ENCODE measurements around the gene ARAP1. TPM values are rescaled to one million over a fixed set of nuclear protein-coding genes. Genes with fewer than 3 reads are reported as not detected.

Gene ARAP1
- polyA plus RNA-seq, 1 donor (not counting 4 experiments of a cell fraction or from before 2014, with no cell fraction given): 32.8 TPM

- no peak for TF ChIP-seq EZH2 (IDR thresholded peaks at IDR 0.05; ENCODE audit: low read length)
- TF ChIP-seq CTCF (optimal IDR thresholded peaks at IDR 0.05 in 1 of 3, IDR thresholded peaks at IDR 0.05 in 1 of 3, conservative IDR thresholded peaks at IDR 0.05 in 1 of 3; ENCODE audit: extremely low read depth in 1 of 3, insufficient read depth in 2 of 3, low read length in 3 of 3): no peak
- dilution Hi-C loops (cut with MboI; ENCODE audit: extremely low pct_ligation_motif_present, low sequenced_read_pairs): no loop called here
- Histone ChIP-seq H3K27ac (ENCODE audit: control insufficient read depth, insufficient read depth, low read length) (no peak overlapping the region), H3K9me1 (ENCODE audit: control insufficient read depth, extremely low read depth, insufficient read depth, low read length) (no peaks in the 10 kb centered on the region), H3K4me1 (ENCODE audit: control insufficient read depth, extremely low read depth, insufficient read depth, low read length) (peaks cover 28% of the 10 kb centered on the region), H3K9ac (ENCODE audit: control insufficient read depth, extremely low read depth, insufficient read depth, low read length) (no peak overlapping the region), H3K79me2 (ENCODE audit: control insufficient read depth, insufficient read depth, low read length) (peaks cover 22% of the 10 kb centered on the region), H3K4me3 (ENCODE audit: control insufficient read depth in 2 of 3, extremely low read depth in 1 of 3, insufficient read depth in 2 of 3, low read depth in 1 of 3, low read length in 3 of 3) (no peak overlapping the region), H3K9me3 (ENCODE audit: control insufficient read depth, low read depth, low read length) (no peaks in the 10 kb centered on the region), H4K20me1 (ENCODE audit: control insufficient read depth, extremely low read depth, insufficient read depth, low read length) (no peaks in the 10 kb centered on the region), H3K27me3 (ENCODE audit: control insufficient read depth, extremely low read depth, insufficient read depth, low read length) (no peaks in the 10 kb centered on the region), H2AFZ (ENCODE audit: control insufficient read depth, low read length) (no peak overlapping the region), H3K4me2 (ENCODE audit: control insufficient read depth, extremely low read depth, insufficient read depth, low read depth, low read length) (no peak overlapping the region), H3K36me3 (ENCODE audit: control insufficient read depth in 2 of 2, extremely low read depth in 1 of 2, insufficient read depth in 2 of 2, low read length in 2 of 2) (peaks cover 3 to 5% of the 10 kb centered on the region in 2 experiments)
- no peak for FAIRE-seq
- DNase-seq (ENCODE audit: low read depth, low spot score): no peak
Measured at GRCh38 chr11:72727521-72727920, 24.7 kb downstream of the ARAP1 start.

- no peak overlapping the region for H3K9ac ChIP-seq (ENCODE audit: control insufficient read depth, extremely low read depth, insufficient read depth, low read length)
- H3K27me3 ChIP-seq (ENCODE audit: control insufficient read depth, extremely low read depth, insufficient read depth, low read length): no peaks in the 10 kb centered on the region
- FAIRE-seq (no peak), DNase-seq (ENCODE audit: low read depth, low spot score) (no peak)
- H3K4me1 ChIP-seq (ENCODE audit: control insufficient read depth, extremely low read depth, insufficient read depth, low read length): peaks cover 33% of the 10 kb centered on the region
- H4K20me1 ChIP-seq (ENCODE audit: control insufficient read depth, extremely low read depth, insufficient read depth, low read length): no peaks in the 10 kb centered on the region
- H3K4me3 ChIP-seq (ENCODE audit: control insufficient read depth in 2 of 3, extremely low read depth in 1 of 3, insufficient read depth in 2 of 3, low read depth in 1 of 3, low read length in 3 of 3): no peak overlapping the region
- no peak overlapping the region for H2AFZ ChIP-seq (ENCODE audit: control insufficient read depth, low read length)
- no peaks in the 10 kb centered on the region for H3K9me1 ChIP-seq (ENCODE audit: control insufficient read depth, extremely low read depth, insufficient read depth, low read length)
- no peak overlapping the region for H3K27ac ChIP-seq (ENCODE audit: control insufficient read depth, insufficient read depth, low read length)
- no peak overlapping the region for H3K4me2 ChIP-seq (ENCODE audit: control insufficient read depth, extremely low read depth, insufficient read depth, low read depth, low read length)
- peaks cover 23% of the 10 kb centered on the region for H3K79me2 ChIP-seq (ENCODE audit: control insufficient read depth, insufficient read depth, low read length)
- dilution Hi-C loops (cut with MboI; ENCODE audit: extremely low pct_ligation_motif_present, low sequenced_read_pairs): no loop called here
- H3K36me3 ChIP-seq (ENCODE audit: control insufficient read depth in 2 of 2, extremely low read depth in 1 of 2, insufficient read depth in 2 of 2, low read length in 2 of 2): peaks cover 3 to 5% of the 10 kb centered on the region in 2 experiments
- no peaks in the 10 kb centered on the region for H3K9me3 ChIP-seq (ENCODE audit: control insufficient read depth, low read depth, low read length)
- TF ChIP-seq CTCF (optimal IDR thresholded peaks at IDR 0.05 in 1 of 3, IDR thresholded peaks at IDR 0.05 in 1 of 3, conservative IDR thresholded peaks at IDR 0.05 in 1 of 3; ENCODE audit: extremely low read depth in 1 of 3, insufficient read depth in 2 of 3, low read length in 3 of 3) (no peak), EZH2 (IDR thresholded peaks at IDR 0.05; ENCODE audit: low read length) (no peak)
Measured at GRCh38 chr11:72726266-72727220, 25.7 kb downstream of the ARAP1 start.
